H1 (cell line): Measurements from ENCODE around the gene TMEM117. TPM values are rescaled to one million over a fixed set of nuclear protein-coding genes. Genes with fewer than 3 reads are reported as not detected.

Experiments used
- CTCF ChIA-PET: fragments of 300-600 bp; sonication (Branson Sonifier 250); formaldehyde crosslinking; loops from one replicate; lab custom pipeline; 2021; ENCODE audit not compliant: partially characterized antibody; lab: Charles Lee
- POLR2A ChIA-PET: fragments of 300-600 bp; sonication (Branson Sonifier 250); formaldehyde crosslinking; loops from one replicate; lab custom pipeline; 2021; ENCODE audit warnings: inconsistent platforms; ENCODE audit not compliant: partially characterized antibody; lab: Charles Lee
- DNase-seq, 2 experiments: peaks; one replicate each; pipeline versions ENCODE4 v3.0.0 to v3.0.0-alpha.2; 2010 to 2022; ENCODE audit warnings: low spot score in 2 of 2, low read depth in 1 of 2, mixed read lengths in 1 of 2
- FAIRE-seq: peaks from 2 replicates; lab custom pipeline; 2011; peaks lifted over from hg19 to GRCh38; lab: Jason Lieb, UNC
- H2AFZ ChIP-seq: 2 replicates; pipeline ENCODE4 v1.8.1; 2012; ENCODE audit warnings: low read length, inconsistent platforms
- H2AK5ac ChIP-seq: 2 replicates; pipeline ENCODE4 v1.6.1; 2013; ENCODE audit warnings: low read depth, low read length
- H2BK120ac ChIP-seq: replicated peaks from 2 replicates; pipeline ENCODE3; 2013; ENCODE audit warnings: low read depth, low read length, inconsistent platforms
- H2BK12ac ChIP-seq: 2 replicates; pipeline ENCODE4 v1.6.1; 2013; ENCODE audit warnings: low read depth, low read length
- H2BK15ac ChIP-seq: 2 replicates; pipeline ENCODE4 v1.6.1; 2013; ENCODE audit warnings: low read length
- H2BK20ac ChIP-seq: 2 replicates; pipeline ENCODE4 v1.6.1; 2013; ENCODE audit warnings: low read length
- H2BK5ac ChIP-seq: 2 replicates; pipeline ENCODE4 v1.6.1; 2013; ENCODE audit warnings: low read depth, low read length
- H3K14ac ChIP-seq: 2 replicates; pipeline ENCODE4 v1.6.1; 2013; ENCODE audit warnings: inconsistent platforms; ENCODE audit not compliant: insufficient read length
- H3K18ac ChIP-seq: 2 replicates; pipeline ENCODE4 v1.6.1; 2013; ENCODE audit warnings: low read length; ENCODE audit errors: extremely low read depth
- H3K23ac ChIP-seq: 2 replicates; pipeline ENCODE4 v1.6.1; 2013; ENCODE audit warnings: inconsistent platforms; ENCODE audit not compliant: insufficient read length
- H3K23me2 ChIP-seq: 2 replicates; pipeline ENCODE4 v1.6.1; 2013; ENCODE audit warnings: low read depth, low read length
- H3K27ac ChIP-seq: 2 replicates; pipeline ENCODE4 v1.6.1; 2011; ENCODE audit warnings: low read depth, low read length, inconsistent platforms
- H3K27me3 ChIP-seq, 4 experiments: replicated peaks in 1 of 4; 1 replicate in 1 of 4; 2 replicates in 3 of 4; pipeline versions ENCODE4 v1.6.1 to v1.8.1; 2011 to 2013; ENCODE audit warnings: low read length in 3 of 4, mild to moderate bottlenecking in 3 of 4, inconsistent platforms in 2 of 4, mixed read lengths in 2 of 4, moderate library complexity in 1 of 4; ENCODE audit not compliant: control insufficient read depth in 3 of 4, insufficient read depth in 3 of 4; ENCODE audit errors: extremely low read depth in 1 of 4
- H3K36me3 ChIP-seq, 4 experiments: 2 replicates each; pipeline versions ENCODE4 v1.6.1 to v1.8.1; 2011 to 2013; ENCODE audit warnings: mild to moderate bottlenecking in 4 of 4, low read length in 3 of 4, moderate library complexity in 2 of 4, control low read depth in 1 of 4, inconsistent platforms in 1 of 4; ENCODE audit not compliant: insufficient read depth in 4 of 4, control insufficient read depth in 2 of 4
- H3K4ac ChIP-seq: replicated peaks from 2 replicates; pipeline ENCODE3; 2013; ENCODE audit warnings: low read length, low read depth, mixed read lengths, inconsistent platforms; ENCODE audit not compliant: insufficient read length
- H3K4me1 ChIP-seq, 4 experiments: replicated peaks in 1 of 4; 1 replicate in 1 of 4; 2 replicates in 3 of 4; pipeline versions ENCODE4 v1.6.1 to v1.8.1; 2011 to 2013; ENCODE audit warnings: low read length in 3 of 4, inconsistent platforms in 2 of 4, mixed read lengths in 1 of 4; ENCODE audit not compliant: insufficient read depth in 4 of 4, control insufficient read depth in 3 of 4
- H3K4me2 ChIP-seq, 2 experiments: 2 replicates each; pipeline versions ENCODE4 v1.6.1 to v1.8.1; 2011 to 2013; ENCODE audit warnings: low read depth in 2 of 2, low read length in 2 of 2, control low read depth in 1 of 2, inconsistent platforms in 1 of 2, mild to moderate bottlenecking in 1 of 2; ENCODE audit not compliant: insufficient read depth in 1 of 2
- H3K4me3 ChIP-seq, 4 experiments: fragments of 200-600, 300-600 bp in 1 of 4; sonication (generic), shearing (Covaris generic), sonication (Bioruptor Twin) in 1 of 4; 2 replicates each; pipeline versions ENCODE4 v1.5.1 to v1.8.1; 2011 to 2016; ENCODE audit warnings: low read length in 4 of 4, low read depth in 3 of 4, control low read depth in 2 of 4, inconsistent platforms in 2 of 4, mild to moderate bottlenecking in 2 of 4, mixed read lengths in 1 of 4, moderate library complexity in 1 of 4; ENCODE audit not compliant: insufficient read depth in 2 of 4; ENCODE audit errors: extremely low read depth in 1 of 4
- H3K56ac ChIP-seq: replicated peaks from 2 replicates; pipeline ENCODE3; 2013; ENCODE audit warnings: low read depth, mild to moderate bottlenecking, mixed read lengths, low read length, inconsistent platforms; ENCODE audit not compliant: insufficient read length
- H3K79me1 ChIP-seq: 2 replicates; pipeline ENCODE4 v1.6.1; 2013; ENCODE audit warnings: low read depth, low read length, control low read depth
- H3K79me2 ChIP-seq, 2 experiments: 2 replicates each; pipeline versions ENCODE4 v1.6.1 to v1.8.1; 2012 to 2013; ENCODE audit warnings: low read length in 2 of 2, mild to moderate bottlenecking in 2 of 2, inconsistent platforms in 1 of 2; ENCODE audit not compliant: insufficient read depth in 2 of 2, control insufficient read depth in 1 of 2
- H3K9ac ChIP-seq, 4 experiments: replicated peaks in 1 of 4; 1 replicate in 1 of 4; 2 replicates in 3 of 4; pipeline versions ENCODE4 v1.6.1 to v1.8.1; 2011 to 2013; ENCODE audit warnings: low read depth in 3 of 4, low read length in 3 of 4, control low read depth in 2 of 4, mild to moderate bottlenecking in 2 of 4, moderate library complexity in 2 of 4, inconsistent platforms in 1 of 4; ENCODE audit errors: extremely low read depth in 1 of 4
- H3K9me3 ChIP-seq, 2 experiments: 2 replicates each; pipeline versions ENCODE4 v1.6.1 to v1.8.1; 2012 to 2013; ENCODE audit warnings: mild to moderate bottlenecking in 2 of 2, moderate library complexity in 2 of 2, control low read depth in 1 of 2, inconsistent platforms in 1 of 2, low read depth in 1 of 2, low read length in 1 of 2, mixed read lengths in 1 of 2; ENCODE audit not compliant: insufficient read depth in 2 of 2
- H4K20me1 ChIP-seq, 2 experiments: replicated peaks in 1 of 2; 2 replicates each; pipeline versions ENCODE3 to v1.8.1; 2011 to 2013; ENCODE audit warnings: inconsistent platforms in 2 of 2, low read length in 2 of 2, mild to moderate bottlenecking in 1 of 2; ENCODE audit not compliant: insufficient read depth in 2 of 2, control insufficient read depth in 1 of 2
- H4K5ac ChIP-seq: 2 replicates; pipeline ENCODE4 v1.6.1; 2013; ENCODE audit warnings: low read length, low read depth, mixed read lengths, inconsistent platforms; ENCODE audit not compliant: insufficient read length
- H4K8ac ChIP-seq: 2 replicates; pipeline ENCODE4 v1.8.0; 2013; ENCODE audit warnings: mild to moderate bottlenecking, moderate library complexity, low read length, inconsistent platforms; ENCODE audit not compliant: insufficient read depth; ENCODE audit errors: extremely low read depth
- H4K91ac ChIP-seq: replicated peaks from 2 replicates; pipeline ENCODE3; 2013; ENCODE audit warnings: low read length, mixed read lengths, inconsistent platforms; ENCODE audit not compliant: insufficient read length
- ASH2L ChIP-seq: fragments of 200-600, 300-600 bp; sonication (generic); IDR thresholded peaks from one replicate; pipeline ENCODE4 v1.7.1; 2017; ENCODE audit warnings: low read length
- CHD2 ChIP-seq: IDR thresholded peaks from 2 replicates; pipeline ENCODE4 v1.6.1; 2012; ENCODE audit warnings: low read length, improper control_type of control experiment
- CTCF ChIP-seq, 3 experiments: IDR thresholded peaks; 1 replicate in 2 of 3; 2 replicates in 1 of 3; pipeline versions ENCODE4 v1.5.1 to v1.6.1; 2011; ENCODE audit warnings: low read length in 3 of 3, mild to moderate bottlenecking in 3 of 3, inconsistent platforms in 2 of 3, low read depth in 1 of 3, moderate library complexity in 1 of 3; ENCODE audit not compliant: insufficient read depth in 1 of 3; ENCODE audit errors: control extremely low read depth in 1 of 3
- EGR1 ChIP-seq: IDR thresholded peaks from 2 replicates; pipeline ENCODE4 v1.6.1; 2011; ENCODE audit warnings: low read depth, low read length, borderline replicate concordance
- HDAC6 ChIP-seq: IDR thresholded peaks from one replicate; pipeline ENCODE4 v1.7.1; 2012; ENCODE audit warnings: low read depth, mild to moderate bottlenecking, inconsistent platforms, low read length, moderate library complexity
- POLR2A ChIP-seq, 2 experiments: IDR thresholded peaks; 1 replicate in 1 of 2; 2 replicates in 1 of 2; pipeline ENCODE4 v1.6.1; 2011; ENCODE audit warnings: low read depth in 2 of 2, low read length in 2 of 2, mild to moderate bottlenecking in 2 of 2; ENCODE audit errors: control extremely low read depth in 1 of 2
- RNF2 ChIP-seq: fragments of 200-900, 300-1000 bp; sonication (generic); IDR thresholded peaks from 2 replicates; pipeline ENCODE4 v1.7.1; 2016; ENCODE audit warnings: borderline replicate concordance, low read depth, mild to moderate bottlenecking, antibody characterized with exemption, low read length; ENCODE audit not compliant: poor library complexity, severe bottlenecking; ENCODE audit errors: missing control alignments
- SP4 ChIP-seq: IDR thresholded peaks from 2 replicates; pipeline ENCODE4 v1.6.1; 2012; ENCODE audit warnings: low read length, inconsistent platforms
- TBP ChIP-seq: IDR thresholded peaks from 2 replicates; pipeline ENCODE4 v1.6.1; 2011; ENCODE audit warnings: low read depth, low read length, improper control_type of control experiment
- YY1 ChIP-seq: IDR thresholded peaks from 2 replicates; pipeline ENCODE4 v1.6.1; 2011; ENCODE audit warnings: low read depth, mild to moderate bottlenecking, low read length
- WGBS, 2 experiments: shearing (Covaris generic) in 1 of 2; methylation state at CpG; one replicate each; pipeline versions ENCODE4 v1.1.6 to v1.1.7; 2013 to 2015; ENCODE audit warnings: low lambda C conversion rate in 2 of 2, mixed read lengths in 2 of 2, inconsistent platforms in 1 of 2, low coverage in 1 of 2, missing lambda C conversion rate in 1 of 2; ENCODE audit not compliant: insufficient replicate concordance in 2 of 2, insufficient coverage in 1 of 2, insufficient read length in 1 of 2; ENCODE audit errors: extremely low coverage in 1 of 2, missing lambda C conversion rate in 1 of 2; 5-methylcytosine and 5-hydroxymethylcytosine counted together
- polyA plus RNA-seq, 7 experiments: library from polyadenylated mRNA; depleted of rRNA in 3 of 7; stranded (reverse) in 5 of 7; unstranded in 2 of 7; fragments of >200 nt in 5 of 7; fragments of 200-250 nt in 2 of 7; gene quantifications; 1 replicate in 5 of 7; 2 replicates in 1 of 7; 4 replicates in 1 of 7; pipeline versions ENCODE4 v1.2.1 to v1.2.3, GENCODE V29; 2011 to 2013; ENCODE audit warnings: missing spikeins in 2 of 7, mixed read lengths in 2 of 7
- total RNA-seq: library from RNA; stranded (reverse); fragmentation: NEBNext Ultra II Directional; extraction: Animal tissue kit (Norgen Biotek cat#: 25700); gene quantifications from 2 replicates; pipeline ENCODE4 v1.2.1, GENCODE V29; 2021

Gene TMEM117
- total and polyA plus RNA-seq, 2 of the 8 experiments (the other 6 are each of a cell fraction or from before 2014, with no cell fraction given): 0.80 to 1.4 TPM

DNA sequence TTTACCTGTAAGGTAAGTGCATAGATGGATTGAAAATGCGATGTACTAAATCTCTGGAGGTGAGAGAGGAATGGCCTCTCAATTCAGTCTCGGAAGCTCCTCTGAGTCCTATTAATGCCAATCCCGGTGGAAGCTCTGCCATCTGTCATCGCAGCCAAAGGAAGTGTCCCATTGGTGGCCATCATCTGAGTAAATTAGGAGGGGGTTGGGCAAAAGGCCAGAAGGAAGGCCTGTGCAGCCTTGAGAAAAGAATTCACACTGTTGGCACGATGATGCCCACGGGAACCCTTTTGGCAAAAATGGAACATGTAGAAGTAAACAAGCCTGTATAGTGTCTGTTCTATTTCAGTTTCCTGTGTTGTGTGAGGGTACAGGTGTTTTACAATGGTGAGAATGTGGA is 545.5 kb downstream of the TMEM117 start:
- Histone ChIP-seq H3K4me3 (no peak overlapping the region), H4K8ac (no peak overlapping the region), H2BK20ac (no peak overlapping the region), H3K9ac (no peak overlapping the region), H2BK5ac (no peak overlapping the region), H3K23ac (no peak overlapping the region), H3K36me3 (no peaks in the 10 kb centered on the region), H3K79me2 (no peaks in the 10 kb centered on the region), H3K4ac (no peak overlapping the region), H4K5ac (no peak overlapping the region), H3K4me1 (peaks cover 4 to 13% (median 6%) of the 10 kb centered on the region in 4 experiments; a peak in 3 of 7 replicates), H2AK5ac (no peak overlapping the region), H3K9me3 (no peaks in the 10 kb centered on the region), H2BK12ac (no peak overlapping the region), H3K27me3 (no peaks in the 10 kb centered on the region), H3K23me2 (no peaks in the 10 kb centered on the region), H2BK15ac (no peak overlapping the region), H4K91ac (no peak overlapping the region), H3K79me1 (no peaks in the 10 kb centered on the region), H3K56ac (no peak overlapping the region), H4K20me1 (no peaks in the 10 kb centered on the region), H3K4me2 (no peak overlapping the region), H3K18ac (no peak overlapping the region), H3K27ac (no peak overlapping the region), H2AFZ (no peak overlapping the region), H3K14ac (no peak overlapping the region), H2BK120ac (no peak overlapping the region)
- CTCF ChIA-PET: interaction anchor here (1.3 to 1.7 kb wide), 3 partner anchors 16 to 380 kb away, joined by 3 to 4 read pairs (median 3); no protein-coding TSS in a partner anchor
- FAIRE-seq (no peak), DNase-seq (no peak)
- POLR2A ChIA-PET: no interaction called here
- TF ChIP-seq RNF2: no peak
- no peak for TF ChIP-seq EGR1
- TF ChIP-seq POLR2A (IDR thresholded peaks at IDR 0.05; ENCODE audit: control extremely low read depth in 1 of 2, low read depth in 2 of 2, low read length in 2 of 2): no peak
- TF ChIP-seq ASH2L: no peak
- no peak for TF ChIP-seq SP4
- TF ChIP-seq CTCF (IDR thresholded peaks at IDR 0.05; ENCODE audit: control extremely low read depth in 1 of 3, insufficient read depth in 1 of 3, low read depth in 1 of 3, low read length in 3 of 3): no peak
- no peak for TF ChIP-seq CHD2
- no peak for TF ChIP-seq YY1
- TF ChIP-seq HDAC6: no peak
- no peak for TF ChIP-seq TBP
- 89% methylated on average over 6 of the region's 6 CpGs; no CpG with 5 or more reads in 1 of the 2 experiments for WGBS, 2 experiments
